22Rv1 (cell line): ENCODE measurements around the gene ANO9.

Experiments used
- ZFX ChIP-seq: fragments of 450-650 bp; IDR thresholded peaks from 2 replicates; pipeline ENCODE4 v1.6.1; 2017; ENCODE audit warnings: antibody characterized with exemption, borderline replicate concordance
- TF ChIP-seq, protein P1 (sequence below): fragments of 450-650 bp; IDR thresholded peaks from 2 replicates; pipeline ENCODE4 v1.5.1; 2017; ENCODE audit warnings: mild to moderate bottlenecking

DNA sequence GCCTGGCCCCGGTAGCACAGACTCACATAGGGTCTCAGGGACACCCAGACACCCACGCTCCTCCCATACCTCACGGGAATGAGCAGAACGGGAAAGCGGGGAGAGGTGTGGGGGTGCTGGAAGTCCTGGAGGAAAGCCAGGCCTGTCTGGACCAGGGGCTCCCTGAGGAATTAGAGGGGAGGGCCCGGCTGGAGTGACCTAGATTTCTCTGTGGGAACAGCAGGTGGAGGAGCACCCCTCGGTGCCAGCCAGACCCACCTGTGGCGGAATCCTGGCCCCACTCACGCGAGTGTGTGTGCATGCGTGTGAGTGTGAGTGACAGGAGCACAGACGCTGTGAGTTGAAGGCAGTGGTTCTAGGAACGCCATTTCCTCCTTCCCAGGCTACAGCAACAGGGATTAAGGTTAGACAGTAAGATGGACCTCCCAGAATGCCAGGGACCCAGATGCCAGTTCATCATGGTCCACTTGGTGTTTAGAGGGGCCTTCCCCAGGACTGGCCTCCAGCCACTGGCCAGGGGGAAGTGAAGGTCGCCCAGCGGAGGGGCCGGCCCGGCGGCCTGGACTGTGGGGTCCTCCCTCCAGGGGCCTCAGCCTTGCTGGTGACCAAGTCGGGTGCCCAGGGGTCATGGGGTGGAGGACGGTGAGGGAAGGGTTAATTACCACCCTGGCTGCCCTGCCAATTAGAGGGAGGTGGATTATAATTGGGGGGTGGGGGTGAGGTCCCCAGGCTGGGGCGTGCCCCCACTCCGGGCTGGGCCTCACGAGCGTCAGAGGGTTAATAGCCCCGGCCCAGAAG, 46.8 kb downstream of the ANO9 start:
- TF ChIP-seq, protein P1, sequence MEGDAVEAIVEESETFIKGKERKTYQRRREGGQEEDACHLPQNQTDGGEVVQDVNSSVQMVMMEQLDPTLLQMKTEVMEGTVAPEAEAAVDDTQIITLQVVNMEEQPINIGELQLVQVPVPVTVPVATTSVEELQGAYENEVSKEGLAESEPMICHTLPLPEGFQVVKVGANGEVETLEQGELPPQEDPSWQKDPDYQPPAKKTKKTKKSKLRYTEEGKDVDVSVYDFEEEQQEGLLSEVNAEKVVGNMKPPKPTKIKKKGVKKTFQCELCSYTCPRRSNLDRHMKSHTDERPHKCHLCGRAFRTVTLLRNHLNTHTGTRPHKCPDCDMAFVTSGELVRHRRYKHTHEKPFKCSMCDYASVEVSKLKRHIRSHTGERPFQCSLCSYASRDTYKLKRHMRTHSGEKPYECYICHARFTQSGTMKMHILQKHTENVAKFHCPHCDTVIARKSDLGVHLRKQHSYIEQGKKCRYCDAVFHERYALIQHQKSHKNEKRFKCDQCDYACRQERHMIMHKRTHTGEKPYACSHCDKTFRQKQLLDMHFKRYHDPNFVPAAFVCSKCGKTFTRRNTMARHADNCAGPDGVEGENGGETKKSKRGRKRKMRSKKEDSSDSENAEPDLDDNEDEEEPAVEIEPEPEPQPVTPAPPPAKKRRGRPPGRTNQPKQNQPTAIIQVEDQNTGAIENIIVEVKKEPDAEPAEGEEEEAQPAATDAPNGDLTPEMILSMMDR, result no peak
- no peak for TF ChIP-seq ZFX
